SK-N-SH treated with all-trans-retinoic acid at 6 μM for 48 hours (cell line): Measurements from ENCODE around the gene CHRM1.

ENCODE experiments used
- ARNTL ChIP-seq: fragments of 450-650 bp; formaldehyde crosslinking; IDR thresholded peaks from 2 replicates; pipeline ENCODE4 v1.5.0; 2020; ENCODE audit warnings: low read depth, mild to moderate bottlenecking, moderate library complexity, borderline replicate concordance
- OSR1 ChIP-seq: fragments of 250-450 bp; sonication (Bioruptor Pico); IDR thresholded peaks from 2 replicates; pipeline ENCODE4 v1.8.0; 2022; ENCODE audit warnings: moderate library complexity, mild to moderate bottlenecking, inconsistent platforms
- ZFP3 ChIP-seq: fragments of 250-450 bp; sonication (Bioruptor Pico); IDR thresholded peaks from 2 replicates; pipeline ENCODE4 v1.5.0; 2020; ENCODE audit warnings: mild to moderate bottlenecking, moderate library complexity
- TF ChIP-seq, protein P1 (sequence below): fragments of 250-450 bp; sonication (Bioruptor Pico); IDR thresholded peaks from 2 replicates; pipeline ENCODE4 v1.5.1; 2020; ENCODE audit warnings: low read depth, mild to moderate bottlenecking, moderate library complexity

DNA sequence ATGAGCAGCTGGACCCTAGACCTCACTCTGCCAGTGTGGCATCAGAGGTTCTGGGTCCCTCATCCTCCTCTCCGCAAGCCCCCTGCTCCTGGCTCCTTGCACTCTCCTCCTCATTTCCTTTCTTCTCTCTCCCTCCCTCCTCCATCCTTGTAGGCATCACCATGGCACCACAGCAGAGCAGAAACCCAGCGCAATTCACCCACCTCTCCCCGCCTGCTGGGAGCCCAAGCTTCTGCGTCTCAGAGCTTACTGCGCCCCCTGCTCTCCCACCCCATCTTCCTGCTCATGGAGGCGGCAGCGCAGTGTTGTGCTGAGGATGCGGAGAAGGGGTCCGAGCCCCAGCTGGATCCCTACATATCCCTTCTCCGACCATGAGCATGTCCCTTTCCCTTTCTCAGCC lies 1.7 kb downstream of the CHRM1 start:
- TF ChIP-seq ARNTL (CRISPR knock-in tag): no peak
- TF ChIP-seq OSR1 (CRISPR knock-in tag): no peak
- no peak for TF ChIP-seq ZFP3 (CRISPR knock-in tag)
- TF ChIP-seq, protein P1, sequence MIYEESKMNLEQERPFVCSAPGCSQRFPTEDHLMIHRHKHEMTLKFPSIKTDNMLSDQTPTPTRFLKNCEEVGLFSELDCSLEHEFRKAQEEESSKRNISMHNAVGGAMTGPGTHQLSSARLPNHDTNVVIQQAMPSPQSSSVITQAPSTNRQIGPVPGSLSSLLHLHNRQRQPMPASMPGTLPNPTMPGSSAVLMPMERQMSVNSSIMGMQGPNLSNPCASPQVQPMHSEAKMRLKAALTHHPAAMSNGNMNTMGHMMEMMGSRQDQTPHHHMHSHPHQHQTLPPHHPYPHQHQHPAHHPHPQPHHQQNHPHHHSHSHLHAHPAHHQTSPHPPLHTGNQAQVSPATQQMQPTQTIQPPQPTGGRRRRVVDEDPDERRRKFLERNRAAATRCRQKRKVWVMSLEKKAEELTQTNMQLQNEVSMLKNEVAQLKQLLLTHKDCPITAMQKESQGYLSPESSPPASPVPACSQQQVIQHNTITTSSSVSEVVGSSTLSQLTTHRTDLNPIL: no peak
